GM18907 (cell line): Measurements from ENCODE around the gene ARG1.

Source experiments
- ATAC-seq: cut with Tn5 transposase; IDR thresholded peaks from one replicate; pipeline ENCODE4 v1.9.1; 2021; ENCODE audit warnings: mild to moderate bottlenecking, moderate library complexity; ENCODE audit not compliant: unreplicated experiment

The ARG1 gene

GRCh38 chr6:131581523-131581922, 8.5 kb downstream of the ARG1 start:
- ATAC-seq, result no peak

DNA sequence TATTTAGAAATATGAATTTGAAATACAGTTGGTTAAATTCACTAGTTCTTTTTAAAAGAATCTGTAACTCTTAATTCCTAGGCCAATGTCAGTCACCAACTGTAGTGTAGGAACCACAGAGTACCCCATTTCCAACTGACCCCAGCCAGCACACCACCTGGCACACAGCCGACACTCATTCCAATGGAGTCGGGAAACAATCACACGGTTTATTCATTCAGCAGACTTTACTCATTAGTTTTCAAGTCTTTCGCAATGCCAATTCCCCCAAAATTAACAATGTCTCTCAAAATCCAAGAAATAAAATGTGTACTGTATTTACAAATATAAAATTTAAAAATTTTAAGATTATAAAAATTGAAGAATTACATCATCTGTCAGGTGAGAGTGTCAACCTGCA, 13.5 kb downstream of the ARG1 start:
- ATAC-seq, result no peak

DNA sequence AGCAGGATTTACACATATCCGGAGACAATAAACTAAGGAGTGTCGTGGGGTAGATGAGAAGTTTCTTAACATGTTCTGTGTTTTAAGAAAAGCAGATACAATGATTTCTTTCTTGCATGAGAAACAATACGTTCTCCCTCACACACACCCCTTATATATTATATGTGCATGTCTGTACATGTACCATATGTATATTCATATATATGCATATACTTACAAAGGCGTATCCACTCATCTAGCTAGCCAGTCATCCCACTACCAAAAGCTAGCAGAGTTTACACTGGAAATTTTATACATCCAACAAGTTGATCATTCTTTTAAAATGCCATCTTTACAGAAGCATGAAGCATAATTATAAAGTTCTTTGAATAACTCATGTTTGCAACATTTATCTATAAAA, 14.9 kb downstream of the ARG1 start:
- no peak for ATAC-seq

GRCh38 chr6:131588643-131589042, 15.6 kb downstream of the ARG1 start:
- no peak for ATAC-seq

GRCh38 chr6:131592935-131593334, 19.9 kb downstream of the ARG1 start:
- ATAC-seq, result no peak

DNA sequence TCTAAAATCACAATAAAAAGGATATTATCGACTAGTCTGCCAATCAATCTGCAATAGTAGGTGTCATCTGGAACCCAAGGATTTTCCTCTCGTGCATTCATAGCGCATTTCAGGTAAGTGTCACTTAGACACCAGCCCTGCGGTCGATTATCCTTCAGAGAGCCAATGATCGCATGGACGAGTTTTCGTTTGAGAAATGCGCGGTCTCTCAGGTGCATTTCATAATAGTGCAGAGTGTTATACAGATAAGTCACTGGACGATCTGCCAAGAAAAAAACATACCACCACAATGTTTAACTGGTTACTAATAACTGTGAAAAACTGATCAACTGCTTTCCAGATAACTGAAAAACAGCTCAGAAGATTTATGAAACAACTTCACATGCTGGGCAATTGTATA, 21.0 kb downstream of the ARG1 start:
- no peak for ATAC-seq

GRCh38 chr6:131597446-131597845, 24.4 kb downstream of the ARG1 start:
- ATAC-seq, result no peak

- no peak for ATAC-seq
Measured at GRCh38 chr6:131600716-131601115, 27.7 kb downstream of the ARG1 start.

- ATAC-seq, result no peak
Measured at GRCh38 chr6:131602781-131603312, 29.8 kb downstream of the ARG1 start.

- ATAC-seq, result no peak
Measured at GRCh38 chr6:131613296-131613925, 40.4 kb downstream of the ARG1 start.

GRCh38 chr6:131615275-131615674, 42.2 kb downstream of the ARG1 start:
- ATAC-seq, result no peak

DNA sequence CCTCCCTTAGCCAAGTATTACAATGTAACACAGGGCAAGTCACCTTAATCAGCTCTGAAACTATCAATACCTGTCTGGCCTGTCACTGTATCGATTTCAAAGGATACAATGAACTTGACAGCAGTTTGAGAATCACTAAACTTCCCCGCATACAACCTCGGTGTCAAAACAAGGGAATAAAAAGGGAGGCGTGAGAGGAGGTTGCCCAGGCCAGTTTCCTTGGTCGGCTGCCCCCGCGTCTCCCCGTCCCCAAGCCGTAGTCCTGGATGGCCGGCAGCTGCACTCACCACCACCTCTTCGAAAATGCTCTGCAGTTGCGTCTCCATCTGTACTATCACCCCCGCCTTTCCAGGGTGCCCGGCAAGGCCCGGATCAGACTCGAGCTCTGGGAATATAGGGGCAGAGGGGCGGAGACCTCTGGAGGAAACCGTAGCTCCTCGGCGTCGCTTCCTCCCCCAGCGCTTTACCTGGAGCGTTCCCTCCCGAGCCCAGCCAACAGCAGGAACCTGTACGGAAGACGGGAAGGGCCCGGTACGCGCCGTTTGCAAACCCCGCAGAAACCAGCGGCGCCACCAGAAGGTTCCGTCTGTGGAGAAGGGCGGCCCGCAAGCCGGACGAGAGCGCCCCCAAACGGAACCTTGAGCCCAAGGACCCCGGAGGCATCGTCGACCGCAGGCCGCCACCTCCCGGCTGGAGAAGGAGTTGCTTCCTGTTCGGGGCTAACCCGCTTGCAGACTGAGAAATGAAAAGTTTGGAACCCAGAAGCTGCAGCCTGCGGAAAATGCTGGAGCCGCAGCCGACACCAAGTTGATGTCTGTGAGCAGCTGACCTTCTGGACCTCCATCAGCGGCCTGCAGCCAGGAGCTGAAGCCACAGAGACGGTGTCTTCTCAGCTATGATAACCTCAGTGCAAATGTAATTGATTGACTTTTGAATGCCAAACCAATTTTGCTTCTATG, 55.0 kb downstream of the ARG1 start, which contains the start of gene MED23:
Gene MED23 (minus strand): TSS at position 519 of the 959 bp plus-strand sequence. CDS start 193 bp downstream, at position 326.
- peak; percentile 98 for ATAC-seq

GRCh38 chr6:131628726-131629125, 55.7 kb downstream of the ARG1 start:
- ATAC-seq, result no peak

GRCh38 chr6:131629651-131630050, 56.6 kb downstream of the ARG1 start:
- no peak for ATAC-seq

GRCh38 chr6:131631625-131632289, 58.7 kb downstream of the ARG1 start:
- no peak for ATAC-seq
